Adipose tissue (tissue), 3 donors: Measurements from ENCODE around the gene KRT15. TPM values are rescaled to one million over a fixed set of nuclear protein-coding genes. Genes with fewer than 3 reads are reported as not detected.

Experiments
- H3K27ac ChIP-seq: one replicate; pipeline ENCODE4 v1.5.1; 2013; ENCODE audit warnings: low read depth, low read length
- WGBS, 3 donors: extraction: QIAGEN DNeasy Blood & Tissue Kit; methylation state at CpG; one replicate each; pipeline ENCODE4 v1.1.7; 2013; 5-methylcytosine and 5-hydroxymethylcytosine counted together
- polyA plus RNA-seq, 3 donors: library from polyadenylated mRNA; stranded (reverse); fragments of 200-250 nt; gene quantifications; one replicate each; pipeline ENCODE4 v1.2.3, GENCODE V29; 2013
- donor health status: healthy with polysubstance abuse.
- donor health status: Bipolar disorder and iron deficiency.
- donor health status: healthy.

The KRT15 gene
- polyA plus RNA-seq, 3 donors: 0.11 to 2.1 (median 0.18) TPM

DNA sequence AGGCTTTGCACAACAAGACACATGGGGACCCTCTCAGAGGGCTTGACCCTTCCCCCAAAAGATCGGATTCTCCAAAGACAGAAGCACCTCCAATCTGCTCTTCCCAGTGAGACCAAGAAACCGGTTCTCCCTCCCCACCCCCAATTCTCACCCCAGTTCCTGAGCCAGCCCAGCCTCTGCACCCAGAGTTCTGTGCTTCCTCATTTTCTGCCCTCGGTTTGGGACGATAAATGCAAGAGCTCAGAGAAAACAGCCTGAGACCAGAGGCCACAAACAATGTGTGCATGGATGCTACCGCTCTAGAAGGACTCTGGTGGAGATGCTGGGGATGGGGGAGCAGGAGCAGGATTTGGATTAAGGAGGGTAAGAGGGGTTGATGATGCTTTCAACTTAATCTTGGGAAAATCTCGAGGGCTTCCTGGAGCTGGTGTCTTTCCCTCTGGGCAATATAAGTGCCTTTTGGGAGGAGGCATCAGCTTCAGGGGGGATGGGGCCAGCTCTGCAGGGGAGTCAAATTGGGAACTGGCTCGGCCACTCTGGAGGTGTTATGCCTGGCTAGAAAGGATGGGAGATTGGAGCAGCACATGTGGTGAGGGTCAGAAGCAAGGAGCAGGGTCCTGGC lies 6.0 kb downstream of the KRT15 start:
- whole genome bisulfite sequencing, 3 donors: 52 to 56% (median 54%) methylated on average over 7 of the region's 7 CpGs
- H3K27ac ChIP-seq: no peak overlapping the region

DNA sequence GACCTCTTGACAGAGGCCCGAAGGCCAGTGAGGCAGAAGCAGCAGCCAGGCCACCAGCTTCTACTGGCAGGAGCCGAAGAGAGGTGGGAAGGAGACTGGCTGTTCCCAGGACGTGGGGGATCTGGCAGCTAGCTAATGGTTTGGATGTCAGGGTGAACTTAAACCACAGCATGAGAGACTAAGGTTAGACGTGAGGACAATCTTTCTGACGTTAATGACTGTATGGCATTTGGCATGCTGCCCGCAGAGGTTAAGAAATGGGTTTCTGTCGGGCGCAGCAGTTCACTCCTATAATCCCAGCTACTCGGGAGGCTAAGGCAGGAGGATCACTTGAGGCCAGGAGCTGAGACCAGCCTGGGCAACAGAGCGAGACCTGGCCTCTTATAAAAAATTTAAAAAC lies 7.0 kb downstream of the KRT15 start:
- WGBS, 3 donors: 76 to 80% (median 77%) methylated on average over 10 of the region's 10 CpGs
- no peak overlapping the region for H3K27ac ChIP-seq

DNA sequence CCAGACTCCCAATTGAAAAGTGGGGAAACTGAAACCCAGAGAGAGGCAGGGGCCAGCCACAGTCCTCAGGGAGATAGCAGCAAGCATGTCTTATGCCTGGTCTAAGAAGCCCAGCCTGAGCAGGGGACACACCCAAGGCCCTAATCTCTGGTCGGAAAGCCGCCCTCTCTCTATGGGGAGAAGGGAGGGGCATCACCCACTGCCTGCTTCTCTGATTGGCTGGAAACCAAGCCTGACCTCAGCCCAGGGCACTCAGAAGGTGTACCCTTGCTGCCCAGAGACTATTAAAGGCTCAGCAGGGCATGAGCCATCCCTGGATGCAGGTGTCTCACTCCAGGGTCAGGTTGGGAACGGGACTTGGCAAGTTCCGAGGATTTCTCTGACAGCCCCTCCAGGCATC lies 7.6 kb downstream of the KRT15 start:
- no peak overlapping the region for H3K27ac ChIP-seq
- 55 to 80% (median 69%) methylated on average over 4 of the region's 4 CpGs for WGBS, 3 donors

GRCh38 chr17:41510251-41511065 lies 8.2 kb downstream of the KRT15 start:
- 64 to 87% (median 81%) methylated on average over 7 of the region's 7 CpGs for WGBS, 3 donors
- H3K27ac ChIP-seq: no peak overlapping the region

GRCh38 chr17:41507315-41507880 lies 11.3 kb downstream of the KRT15 start:
- WGBS, 3 donors: 51 to 62% (median 57%) methylated on average over 10 of the region's 10 CpGs
- no peak overlapping the region for H3K27ac ChIP-seq

- 64 to 78% (median 72%) methylated on average over 14 of the region's 14 CpGs for WGBS, 3 donors
- H3K27ac ChIP-seq: no peak overlapping the region
These were observed 12.6 kb downstream of the KRT15 start for GRCh38 chr17:41505809-41506767.

DNA sequence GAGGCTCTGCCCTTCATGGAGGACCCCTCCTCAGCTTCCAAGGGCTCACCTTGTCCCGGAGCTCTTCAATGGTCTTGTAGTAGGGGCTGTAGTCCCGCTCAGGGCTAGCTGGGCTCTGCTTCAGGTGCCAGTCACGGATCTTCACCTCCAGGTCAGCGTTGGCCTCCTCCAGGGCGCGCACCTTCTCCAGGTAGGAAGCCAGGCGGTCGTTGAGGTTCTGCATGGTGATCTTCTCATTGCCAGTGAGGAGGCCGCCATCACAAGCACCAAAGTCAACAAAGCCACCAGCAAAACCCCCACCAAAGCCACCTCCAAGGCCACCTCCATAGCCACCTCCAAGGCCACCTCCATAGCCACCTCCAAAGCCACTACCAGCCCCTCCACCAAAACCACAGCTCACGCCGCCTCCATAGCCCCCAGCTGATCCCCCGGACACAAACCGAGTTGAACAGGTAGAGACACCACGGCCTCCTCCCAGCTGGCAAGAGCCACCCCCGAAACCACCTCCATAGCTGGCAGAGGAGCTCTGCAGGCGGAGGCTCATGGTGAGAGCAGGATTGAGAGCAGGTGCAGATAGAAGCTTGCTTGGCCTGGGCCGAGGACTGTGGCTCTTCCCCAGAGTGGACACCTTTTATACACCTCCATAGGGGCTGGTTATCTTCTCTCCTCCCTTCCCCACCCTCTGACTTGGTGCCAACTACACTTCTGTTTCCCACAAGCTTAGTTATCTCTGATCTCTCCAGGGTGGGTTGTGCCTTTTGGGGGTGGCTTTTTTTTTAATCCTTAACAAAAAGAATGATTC lies 13.5 kb downstream of the KRT15 start, which contains the start of gene KRT13:
Gene KRT13 (minus strand): TSS at position 606 of the 802 bp plus-strand sequence. CDS start 62 bp downstream, at position 544.
- WGBS, 3 donors: 84 to 89% (median 89%) methylated on average over 17 of the region's 17 CpGs

GRCh38 chr17:41504246-41504977 lies 14.3 kb downstream of the KRT15 start:
- no peak overlapping the region for H3K27ac ChIP-seq
- WGBS, 3 donors: 60 to 77% (median 68%) methylated on average over 8 of the region's 8 CpGs

More for the DNA sequence above, 13.5 kb downstream of the KRT15 start, which contains the start of gene KRT13:
- H3K27ac ChIP-seq: no peak within 1 kb of the TSS

DNA sequence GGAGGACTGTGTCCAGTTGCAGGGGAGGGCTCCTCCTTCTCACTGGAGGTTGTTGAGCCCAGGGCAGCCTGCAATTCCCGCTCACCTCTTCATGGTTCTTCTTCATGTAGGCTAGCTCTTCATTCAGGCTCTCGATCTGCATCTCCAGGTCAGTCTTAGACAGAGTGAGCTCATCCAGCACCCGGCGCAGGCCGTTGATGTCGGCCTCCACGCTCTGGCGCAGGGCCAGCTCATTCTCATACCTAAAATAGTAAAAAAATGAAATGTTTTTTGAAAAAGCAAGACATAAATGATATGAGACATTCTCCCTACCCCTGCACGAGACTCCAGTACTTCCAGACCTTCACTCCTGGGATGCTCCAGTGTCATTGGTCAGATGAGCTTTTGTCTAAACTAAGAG lies 15.5 kb downstream of the KRT15 start:
- no peak overlapping the region for H3K27ac ChIP-seq
- 64 to 81% (median 65%) methylated on average over 9 of the region's 9 CpGs for WGBS, 3 donors

GRCh38 chr17:41500131-41500911 lies 18.4 kb downstream of the KRT15 start:
- WGBS, 3 donors: 65 to 77% (median 65%) methylated on average over 15 of the region's 15 CpGs
- no peak overlapping the region for H3K27ac ChIP-seq

DNA sequence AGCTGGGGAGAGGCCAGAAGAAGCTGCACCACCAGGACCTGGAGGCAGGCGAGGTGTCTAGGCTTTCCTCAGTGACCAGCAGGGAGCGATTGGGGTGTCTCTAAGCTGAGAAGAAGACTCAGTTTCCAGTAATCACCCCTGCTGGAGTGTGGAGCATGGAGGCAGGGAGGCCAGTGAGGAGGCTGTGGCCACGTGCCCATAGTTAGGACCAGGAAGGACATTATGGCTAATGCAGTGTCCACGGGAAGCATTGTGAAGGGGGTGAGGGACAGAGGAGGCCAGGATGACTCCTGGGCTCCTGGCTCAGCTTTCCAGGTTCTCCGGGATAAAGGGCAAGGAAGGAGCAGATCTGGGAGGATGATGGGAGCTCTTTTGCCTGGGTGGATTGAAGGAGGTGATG lies 19.0 kb downstream of the KRT15 start:
- H3K27ac ChIP-seq: no peak overlapping the region
- WGBS, 3 donors: 73 to 85% (median 80%) methylated on average over 5 of the region's 5 CpGs

DNA sequence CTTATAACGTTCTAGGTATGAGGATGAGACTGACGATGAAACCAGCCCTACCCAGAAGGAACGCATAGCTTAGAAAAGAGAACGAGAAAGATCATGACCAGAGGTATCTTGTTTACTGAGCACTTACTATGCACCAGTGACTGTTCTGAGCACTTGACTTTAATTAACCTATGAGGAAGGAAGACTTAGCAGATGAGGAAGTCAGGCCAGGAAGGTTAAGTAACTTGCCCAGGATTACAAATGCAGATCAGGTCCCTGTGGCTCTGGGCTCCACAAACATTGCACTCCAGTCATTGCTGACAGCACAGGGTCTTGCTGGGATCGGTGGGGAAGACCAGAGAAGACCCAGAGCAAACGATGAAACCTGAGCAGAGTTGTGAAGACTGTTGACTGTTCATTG lies 20.4 kb downstream of the KRT15 start:
- H3K27ac ChIP-seq: no peak overlapping the region
- 39 to 60% (median 56%) methylated on average over 6 of the region's 6 CpGs for WGBS, 3 donors

GRCh38 chr17:41496803-41497484 lies 21.7 kb downstream of the KRT15 start:
- WGBS, 3 donors: 53 to 60% (median 54%) methylated on average over 10 to 12 of the region's 12 CpGs
- no peak overlapping the region for H3K27ac ChIP-seq

DNA sequence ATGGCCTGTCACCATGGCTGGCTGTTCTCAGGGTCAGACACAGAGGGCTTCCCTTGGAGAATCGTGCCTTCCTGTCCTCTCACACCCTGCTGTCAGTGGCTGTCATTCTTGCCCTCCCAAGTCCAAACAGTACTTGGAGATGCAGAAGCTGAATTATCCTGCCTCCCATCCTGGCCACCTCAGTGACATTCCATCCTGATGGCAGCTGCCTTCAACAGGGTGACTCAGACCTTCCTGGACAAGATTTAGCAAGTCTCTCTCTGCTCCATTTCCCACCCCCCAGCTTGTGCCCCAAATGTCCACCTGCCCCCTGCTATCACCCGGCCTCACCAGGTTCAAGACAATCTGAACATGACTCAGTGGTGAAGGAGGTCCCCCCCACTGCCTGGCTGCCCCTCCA lies 24.2 kb downstream of the KRT15 start:
- 65 to 76% (median 73%) methylated on average over 2 of the region's 2 CpGs for WGBS, 3 donors

GRCh38 chr17:41492771-41493170 lies 25.9 kb downstream of the KRT15 start:
- 28 to 41% (median 40%) methylated on average over 4 of the region's 4 CpGs for WGBS, 3 donors
- no peak overlapping the region for H3K27ac ChIP-seq

More for the DNA sequence above, 24.2 kb downstream of the KRT15 start:
- no peak overlapping the region for H3K27ac ChIP-seq

DNA sequence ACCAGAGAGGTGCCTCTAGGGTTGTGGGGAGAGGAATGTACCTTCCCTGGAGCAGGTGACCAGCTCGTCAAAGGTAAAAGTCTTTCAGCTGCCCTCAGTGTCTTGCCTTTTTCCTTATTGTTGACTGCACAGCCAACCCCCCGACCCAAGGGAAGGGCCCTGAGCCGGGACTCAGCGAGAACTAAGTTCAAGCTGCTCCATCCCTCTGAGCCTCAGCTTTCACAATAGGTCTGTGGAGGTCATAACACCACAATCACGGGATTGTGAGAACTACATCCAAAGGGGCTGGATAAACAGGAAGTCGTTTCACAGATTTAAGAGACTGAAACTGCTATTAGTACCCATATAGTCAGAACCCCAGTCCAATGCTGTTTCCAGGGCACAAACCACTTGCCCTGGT lies 26.3 kb downstream of the KRT15 start:
- no peak overlapping the region for H3K27ac ChIP-seq
- 43 to 52% (median 52%) methylated on average over 6 of the region's 6 CpGs for WGBS, 3 donors
